Heart left ventricle (tissue), 16 donors: ENCODE measurements around the gene SETD6. TPM values are rescaled to one million over a fixed set of nuclear protein-coding genes. Genes with fewer than 3 reads are reported as not detected.

Source experiments
- ATAC-seq, 4 donors: fragments of 200-7000 bp; cut with Tn5 transposase; one replicate each; pipeline ENCODE4 v1.9.1; 2020 to 2022; ENCODE audit warnings: moderate library complexity in 4 of 4, mild to moderate bottlenecking in 3 of 4, moderate number of reproducible peaks in 1 of 4
- DNase-seq, 5 donors: peaks; one replicate each; pipeline ENCODE4 v3.0.0-alpha.2; 2020
- H3K27ac ChIP-seq, 12 donors: fragments of 200-600 bp; sonication (generic) in 4 of 12; one replicate each; pipeline versions ENCODE4 v1.5.0 to v1.8.0; 2016 to 2022; ENCODE audit warnings: mild to moderate bottlenecking in 2 of 12
- H3K27me3 ChIP-seq, 9 donors: fragments of 200-600 bp; sonication (generic) in 2 of 9; one replicate each; pipeline versions ENCODE4 v1.5.1 to v1.8.0; 2016 to 2022; ENCODE audit warnings: mild to moderate bottlenecking in 3 of 9
- H3K36me3 ChIP-seq, 9 donors: fragments of 200-600 bp; sonication (generic) in 2 of 9; one replicate each; pipeline versions ENCODE4 v1.5.0 to v1.8.0; 2018 to 2022; ENCODE audit warnings: mild to moderate bottlenecking in 2 of 9
- H3K4me1 ChIP-seq, 12 donors: fragments of 200-600 bp; sonication (generic) in 4 of 12; one replicate each; pipeline versions ENCODE4 v1.5.0 to v1.8.0; 2016 to 2022; ENCODE audit warnings: mild to moderate bottlenecking in 3 of 12
- H3K4me3 ChIP-seq, 12 donors: fragments of 200-600 bp; sonication (generic) in 4 of 12; one replicate each; pipeline versions ENCODE4 v1.5.0 to v1.8.0; 2017 to 2022; ENCODE audit warnings: mild to moderate bottlenecking in 9 of 12, moderate library complexity in 4 of 12
- H3K9me3 ChIP-seq, 12 donors: fragments of 200-600 bp; sonication (generic) in 4 of 12; one replicate each; pipeline versions ENCODE4 v1.5.0 to v1.8.0; 2016 to 2022; ENCODE audit warnings: mild to moderate bottlenecking in 1 of 12
- CTCF ChIP-seq, 12 donors: fragments of 200-600 bp; sonication (generic) in 4 of 12; IDR thresholded peaks; one replicate each; pipeline versions ENCODE4 v1.5.0 to v1.8.0; 2018 to 2022; ENCODE audit warnings: antibody characterized with exemption in 12 of 12, mild to moderate bottlenecking in 5 of 12
- POLR2A ChIP-seq, 2 donors: fragments of 450-650 bp; IDR thresholded peaks; one replicate each; pipeline ENCODE4 v1.6.1; 2017; ENCODE audit warnings: antibody characterized with exemption in 2 of 2, mild to moderate bottlenecking in 2 of 2, moderate library complexity in 2 of 2
- WGBS, 4 donors: extraction: QIAGEN DNeasy Blood & Tissue Kit in 2 of 4; methylation state at CpG; one replicate each; pipeline versions ENCODE4 v1.1.5 to v1.1.7; 2013 to 2018; 5-methylcytosine and 5-hydroxymethylcytosine counted together
- intact Hi-C, 10 donors: fragments of 100-400 bp; cut with DNase I; formaldehyde crosslinking; loops; one replicate each; pipeline versions ENCODE4 v1.11.1 to v1.14.2; 2022
- polyA plus RNA-seq, 2 donors: library from polyadenylated mRNA; stranded (reverse); fragments of 200-250 nt; gene quantifications; one replicate each; pipeline ENCODE4 v1.2.3, GENCODE V29; 2013
- total RNA-seq, 9 donors: library from RNA; depleted of rRNA in 2 of 9; stranded (reverse); fragments of >200 nt in 2 of 9; fragmentation: NEBNext Ultra II Directional in 3 of 9; extraction: Animal tissue kit (Norgen Biotek cat#: 25700) in 3 of 9; gene quantifications; one replicate each; pipeline versions ENCODE4 v1.1.0 to v1.2.4, GENCODE V29; 2016 to 2023
- donor health status: ischemic (EF 13 %, LVEDD 7.1; RV severe dilation, severe dysfunction).
- donor health status: healthy with polysubstance abuse.
- donor health status: DM: no; HTN: yes; CAD: no.
- donor health status: DM: no; HTN: no; CAD: no.
- donor health status: ischemic (EF 25% LVEDD 6.9; RV normal size, moderate dysfunction).
- donor health status: ischemic (EF 25% LVEDD 5.7; RV mildly dilated, moderate dysfunction).
- donor health status: healthy.
- donor health status: DM: yes; HTN: yes; CAD: no.
- donor health status: ischemic (EF 35%, LVEDD 5.7; RV mildly dilated, moderate dysfunction).
- donor health status: nonischemic (EF 11% LVEDD 7.7; RV severe dilation, severe dysfunction).
- donor health status: DM: yes; HTN: yes; CAD: no.
- donor health status: PGD.
- donor health status: ischemic (EF 29% LVEDD 5.4; RV normal size, mild dysfunction).
- donor health status: nonischemic (EF 23%, LVEDD 6.1; RV moderate dilation, normal function).

Gene SETD6
- total and polyA plus RNA-seq, 11 donors = 10.1 to 18.0 (median 14.3) TPM

GRCh38 chr16:58510097-58510775 lies 5.1 kb upstream of the SETD6 start:
- Histone ChIP-seq H3K9me3 (no peaks in the 10 kb centered on the region), H3K27me3 (no peaks in the 10 kb centered on the region), H3K36me3 (peaks cover 0 to 65% (median 25%) of the 10 kb centered on the region in 9 donors), H3K27ac (peak overlapping the region in 1 of 12 donors; percentile 19), H3K4me1 (peaks cover 0 to 23% (median 9%) of the 10 kb centered on the region in 12 donors), H3K4me3 (no peak overlapping the region)
- DNase-seq (no peak), ATAC-seq (no peak)
- intact Hi-C loops = loop anchor here in 7 of 10 donors (5.0 to 10.0 kb wide), 7 partner anchors 115 to 247 kb away; partner anchors contain the start of gene CNOT1 (in 3 of the 7)
- WGBS, 4 donors = 89 to 93% (median 91%) methylated on average over 18 of the region's 18 CpGs
- no peak for TF ChIP-seq CTCF (IDR thresholded peaks at IDR 0.05)
- no peak for TF ChIP-seq POLR2A (IDR thresholded peaks at IDR 0.05)

- DNase-seq (peak in 1 of 5 donors; percentile 13), ATAC-seq (peak in 1 of 4 donors; percentile 19)
- peaks cover 0 to 28% (median 9%) of the 10 kb centered on the region in 12 donors for H3K4me1 ChIP-seq
- H3K27ac ChIP-seq = peak overlapping the region in 2 of 12 donors; percentile 13 to 22
- intact Hi-C loops = loop anchor here in 7 of 10 donors (5.0 to 10.0 kb wide), 7 partner anchors 114 to 246 kb away; partner anchors contain the start of gene CNOT1 (in 3 of the 7)
- no peaks in the 10 kb centered on the region for H3K9me3 ChIP-seq
- H3K36me3 ChIP-seq = peaks cover 0 to 59% (median 25%) of the 10 kb centered on the region in 9 donors
- H3K27me3 ChIP-seq = no peaks in the 10 kb centered on the region
- 83 to 88% (median 84%) methylated on average over 25 to 30 of the region's 30 CpGs for WGBS, 4 donors
- no peak overlapping the region for H3K4me3 ChIP-seq
- no peak for TF ChIP-seq POLR2A (IDR thresholded peaks at IDR 0.05)
- no peak for TF ChIP-seq CTCF (IDR thresholded peaks at IDR 0.05)
These were observed 4.3 kb upstream of the SETD6 start for GRCh38 chr16:58510776-58511628.

- TF ChIP-seq CTCF (IDR thresholded peaks at IDR 0.05) (peak; percentile 54 to 84 (median 72)), POLR2A (IDR thresholded peaks at IDR 0.05) (no peak)
These were observed 3.1 kb upstream of the SETD6 start for GRCh38 chr16:58511933-58512815.

More at GRCh38 chr16:58511933-58512815, 3.1 kb upstream of the SETD6 start:
- no peak overlapping the region for H3K4me3 ChIP-seq
- no peaks in the 10 kb centered on the region for H3K27me3 ChIP-seq
- H3K9me3 ChIP-seq = no peaks in the 10 kb centered on the region
- intact Hi-C loops = loop anchor here in 7 of 10 donors (5.0 to 10.0 kb wide), 7 partner anchors 113 to 245 kb away; partner anchors contain the start of gene CNOT1 (in 3 of the 7)
- H3K27ac ChIP-seq = peak overlapping the region in 1 of 12 donors; percentile 22
- peaks cover 0 to 35% (median 15%) of the 10 kb centered on the region in 12 donors for H3K4me1 ChIP-seq
- WGBS, 4 donors = 63 to 85% (median 66%) methylated on average over 7 to 17 of the region's 17 CpGs
- peak; percentile 1 to 29 (median 10) for ATAC-seq
- H3K36me3 ChIP-seq = peaks cover 0 to 57% (median 22%) of the 10 kb centered on the region in 9 donors
- peak; percentile 66 to 88 (median 73) for DNase-seq
